HepG2 (cell line): ENCODE measurements around the gene PSD4. TPM values are rescaled to one million over a fixed set of nuclear protein-coding genes. Genes with fewer than 3 reads are reported as not detected.

ENCODE experiments used
- HNF4G ChIP-seq, 2 experiments: sonication (generic) in 1 of 2; formaldehyde crosslinking in 1 of 2; IDR thresholded peaks; 2 replicates each; pipeline versions ENCODE4 v1.4.0 to v1.6.1; 2011 to 2020; ENCODE audit warnings: borderline replicate concordance in 2 of 2, low read depth in 2 of 2, mild to moderate bottlenecking in 2 of 2, low read length in 1 of 2, missing genetic modification reagents in 1 of 2, moderate library complexity in 1 of 2
- JUN ChIP-seq: sonication (generic); formaldehyde crosslinking; IDR thresholded peaks from 2 replicates; pipeline ENCODE4 v1.4.0; 2020; ENCODE audit warnings: mild to moderate bottlenecking, missing genetic modification reagents
- KDM5A ChIP-seq: fragments of 200-600 bp; sonication (generic); IDR thresholded peaks from 2 replicates; pipeline ENCODE4 v1.7.0; 2018; ENCODE audit warnings: antibody characterized with exemption, mild to moderate bottlenecking, low read length, borderline replicate concordance
- MXD4 ChIP-seq: IDR thresholded peaks from 2 replicates; pipeline ENCODE4 v1.6.1; 2016; ENCODE audit warnings: mild to moderate bottlenecking, missing biosample characterization, missing genetic modification reagents
- NRL ChIP-seq: sonication (generic); formaldehyde crosslinking; IDR thresholded peaks from 2 replicates; pipeline ENCODE4 v1.5.0; 2020; ENCODE audit warnings: missing genetic modification reagents, mild to moderate bottlenecking, moderate library complexity, borderline replicate concordance
- PHF5A ChIP-seq: IDR thresholded peaks from one replicate; pipeline ENCODE4 v1.6.1; 2018; ENCODE audit warnings: low read depth, missing genetic modification reagents; ENCODE audit not compliant: unreplicated experiment
- RNF219 ChIP-seq: sonication (generic); formaldehyde crosslinking; IDR thresholded peaks from 2 replicates; pipeline ENCODE4 v1.5.0; 2020; ENCODE audit warnings: mild to moderate bottlenecking, missing genetic modification reagents
- SMAD3 ChIP-seq: sonication (generic); formaldehyde crosslinking; IDR thresholded peaks from 2 replicates; pipeline ENCODE4 v1.4.0; 2020; ENCODE audit warnings: missing genetic modification reagents
- SOX6 ChIP-seq, 2 experiments: fragments of 450-650 bp in 1 of 2; sonication (generic) in 1 of 2; formaldehyde crosslinking in 1 of 2; IDR thresholded peaks; 2 replicates each; pipeline versions ENCODE4 v1.4.0 to v1.6.1; 2017 to 2020; ENCODE audit warnings: antibody characterized with exemption in 1 of 2, mild to moderate bottlenecking in 1 of 2, missing genetic modification reagents in 1 of 2
- ZNF121 ChIP-seq: sonication (generic); formaldehyde crosslinking; IDR thresholded peaks from 2 replicates; pipeline ENCODE4 v1.5.0; 2020; ENCODE audit warnings: mild to moderate bottlenecking, missing genetic modification reagents
- ZNF362 ChIP-seq: sonication (generic); formaldehyde crosslinking; IDR thresholded peaks from 2 replicates; pipeline ENCODE4 v1.4.0; 2020; ENCODE audit warnings: missing genetic modification reagents, mild to moderate bottlenecking, borderline replicate concordance
- ZNF614 ChIP-seq: IDR thresholded peaks from 2 replicates; pipeline ENCODE4 v1.6.1; 2018; ENCODE audit warnings: missing biosample characterization, missing genetic modification reagents, inconsistent platforms, borderline replicate concordance
- ZNF772 ChIP-seq: sonication (generic); formaldehyde crosslinking; IDR thresholded peaks from 2 replicates; pipeline ENCODE4 v1.5.0; 2020; ENCODE audit warnings: mild to moderate bottlenecking, missing genetic modification reagents
- ZNF792 ChIP-seq: IDR thresholded peaks from 2 replicates; pipeline ENCODE4 v1.6.1; 2016
- polyA plus RNA-seq, 8 experiments: library from polyadenylated mRNA; depleted of rRNA in 3 of 8; stranded (reverse) in 7 of 8; unstranded in 1 of 8; fragments of >200 nt; fragmentation: Illumina TruSeq in 4 of 8; extraction: Trizol in 4 of 8; gene quantifications; 2 replicates each; pipeline versions ENCODE4 v1.2.1 to v1.2.3, GENCODE V29; 2011 to 2016; ENCODE audit warnings: low read depth in 4 of 8, missing spikeins in 1 of 8, mixed read lengths in 1 of 8; ENCODE audit not compliant: insufficient read depth in 1 of 8
- total RNA-seq, 5 experiments: library from RNA; depleted of rRNA; stranded (reverse); fragments of >200 nt; fragmentation: Illumina TruSeq; extraction: Trizol; gene quantifications; 2 replicates each; pipeline ENCODE4 v1.2.3, GENCODE V29; 2016; ENCODE audit warnings: low read depth in 1 of 5
- TF ChIP-seq, protein P1 (sequence below): sonication (generic); formaldehyde crosslinking; IDR thresholded peaks from 2 replicates; pipeline ENCODE4 v1.5.0; 2020; ENCODE audit warnings: missing genetic modification reagents
- TF ChIP-seq, protein P2 (sequence below): sonication (generic); formaldehyde crosslinking; IDR thresholded peaks from 2 replicates; pipeline ENCODE4 v1.5.0; 2020; ENCODE audit warnings: mild to moderate bottlenecking, missing genetic modification reagents, moderate library complexity
- TF ChIP-seq, protein P3 (sequence below): fragments of 450-650 bp; IDR thresholded peaks from 2 replicates; pipeline ENCODE4 v1.6.1; 2016
- TF ChIP-seq, protein P4 (sequence below), 2 experiments: fragments of 450-650 bp in 1 of 2; sonication (generic) in 1 of 2; formaldehyde crosslinking; IDR thresholded peaks; 2 replicates each; pipeline versions ENCODE4 v1.5.0 to v1.8.0; 2020 to 2022; ENCODE audit warnings: mild to moderate bottlenecking in 1 of 2, missing genetic modification reagents in 1 of 2

The PSD4 gene
- total and polyA plus RNA-seq, 2 of the 13 experiments (the other 11 are each of a cell fraction or from before 2014, with no cell fraction given), result 5.8 to 9.4 TPM

- TF ChIP-seq SOX6 (IDR thresholded peaks at IDR 0.05), result no peak
- TF ChIP-seq SOX6 (CRISPR knock-in tag; IDR thresholded peaks at IDR 0.05), result peak; percentile 99
- TF ChIP-seq, protein P1, sequence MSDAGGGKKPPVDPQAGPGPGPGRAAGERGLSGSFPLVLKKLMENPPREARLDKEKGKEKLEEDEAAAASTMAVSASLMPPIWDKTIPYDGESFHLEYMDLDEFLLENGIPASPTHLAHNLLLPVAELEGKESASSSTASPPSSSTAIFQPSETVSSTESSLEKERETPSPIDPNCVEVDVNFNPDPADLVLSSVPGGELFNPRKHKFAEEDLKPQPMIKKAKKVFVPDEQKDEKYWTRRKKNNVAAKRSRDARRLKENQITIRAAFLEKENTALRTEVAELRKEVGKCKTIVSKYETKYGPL, result peak; percentile 62; the same call in 1 of the 2 replicates
- TF ChIP-seq SMAD3 (CRISPR knock-in tag), result peak; percentile 99
- TF ChIP-seq PHF5A (CRISPR knock-in tag), result peak; percentile 67
- TF ChIP-seq ZNF614 (CRISPR knock-in tag), result peak; percentile 95; the same call in 1 of the 2 replicates
- 0 out of 2 replicates have a peak, but pooled peaks have one; percentile 83 for TF ChIP-seq JUN (CRISPR knock-in tag)
- TF ChIP-seq ZNF792, result peak; percentile 93
- no peak; the same call in 1 of the 2 replicates for TF ChIP-seq KDM5A
- TF ChIP-seq, protein P2, sequence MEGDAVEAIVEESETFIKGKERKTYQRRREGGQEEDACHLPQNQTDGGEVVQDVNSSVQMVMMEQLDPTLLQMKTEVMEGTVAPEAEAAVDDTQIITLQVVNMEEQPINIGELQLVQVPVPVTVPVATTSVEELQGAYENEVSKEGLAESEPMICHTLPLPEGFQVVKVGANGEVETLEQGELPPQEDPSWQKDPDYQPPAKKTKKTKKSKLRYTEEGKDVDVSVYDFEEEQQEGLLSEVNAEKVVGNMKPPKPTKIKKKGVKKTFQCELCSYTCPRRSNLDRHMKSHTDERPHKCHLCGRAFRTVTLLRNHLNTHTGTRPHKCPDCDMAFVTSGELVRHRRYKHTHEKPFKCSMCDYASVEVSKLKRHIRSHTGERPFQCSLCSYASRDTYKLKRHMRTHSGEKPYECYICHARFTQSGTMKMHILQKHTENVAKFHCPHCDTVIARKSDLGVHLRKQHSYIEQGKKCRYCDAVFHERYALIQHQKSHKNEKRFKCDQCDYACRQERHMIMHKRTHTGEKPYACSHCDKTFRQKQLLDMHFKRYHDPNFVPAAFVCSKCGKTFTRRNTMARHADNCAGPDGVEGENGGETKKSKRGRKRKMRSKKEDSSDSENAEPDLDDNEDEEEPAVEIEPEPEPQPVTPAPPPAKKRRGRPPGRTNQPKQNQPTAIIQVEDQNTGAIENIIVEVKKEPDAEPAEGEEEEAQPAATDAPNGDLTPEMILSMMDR, result 0 out of 2 replicates have a peak, but pooled peaks have one; percentile 13
- peak; percentile 51; the same call in 1 of the 2 replicates for TF ChIP-seq ZNF121
- peak; percentile 63; the same call in 1 of the 2 replicates for TF ChIP-seq ZNF362 (CRISPR knock-in tag)
- peak; percentile 84; the same call in 1 of the 2 replicates for TF ChIP-seq RNF219
- TF ChIP-seq, protein P3, sequence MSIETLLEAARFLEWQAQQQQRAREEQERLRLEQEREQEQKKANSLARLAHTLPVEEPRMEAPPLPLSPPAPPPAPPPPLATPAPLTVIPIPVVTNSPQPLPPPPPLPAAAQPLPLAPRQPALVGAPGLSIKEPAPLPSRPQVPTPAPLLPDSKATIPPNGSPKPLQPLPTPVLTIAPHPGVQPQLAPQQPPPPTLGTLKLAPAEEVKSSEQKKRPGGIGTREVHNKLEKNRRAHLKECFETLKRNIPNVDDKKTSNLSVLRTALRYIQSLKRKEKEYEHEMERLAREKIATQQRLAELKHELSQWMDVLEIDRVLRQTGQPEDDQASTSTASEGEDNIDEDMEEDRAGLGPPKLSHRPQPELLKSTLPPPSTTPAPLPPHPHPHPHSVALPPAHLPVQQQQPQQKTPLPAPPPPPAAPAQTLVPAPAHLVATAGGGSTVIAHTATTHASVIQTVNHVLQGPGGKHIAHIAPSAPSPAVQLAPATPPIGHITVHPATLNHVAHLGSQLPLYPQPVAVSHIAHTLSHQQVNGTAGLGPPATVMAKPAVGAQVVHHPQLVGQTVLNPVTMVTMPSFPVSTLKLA, result peak; percentile 73
- TF ChIP-seq, protein P4, sequence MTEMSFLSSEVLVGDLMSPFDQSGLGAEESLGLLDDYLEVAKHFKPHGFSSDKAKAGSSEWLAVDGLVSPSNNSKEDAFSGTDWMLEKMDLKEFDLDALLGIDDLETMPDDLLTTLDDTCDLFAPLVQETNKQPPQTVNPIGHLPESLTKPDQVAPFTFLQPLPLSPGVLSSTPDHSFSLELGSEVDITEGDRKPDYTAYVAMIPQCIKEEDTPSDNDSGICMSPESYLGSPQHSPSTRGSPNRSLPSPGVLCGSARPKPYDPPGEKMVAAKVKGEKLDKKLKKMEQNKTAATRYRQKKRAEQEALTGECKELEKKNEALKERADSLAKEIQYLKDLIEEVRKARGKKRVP (CRISPR knock-in tag; IDR thresholded peaks at IDR 0.05), result peak in 1 of 2 experiments; percentile 92; a peak in 2 of 4 replicates
- TF ChIP-seq HNF4G (IDR thresholded peaks at IDR 0.05; ENCODE audit: borderline replicate concordance, low read depth, low read length), result peak; percentile 95
- peak; percentile 95 for TF ChIP-seq HNF4G (CRISPR knock-in tag; IDR thresholded peaks at IDR 0.05; ENCODE audit: borderline replicate concordance, low read depth)
- TF ChIP-seq MXD4 (CRISPR knock-in tag), result peak; percentile 47; the same call in 1 of the 2 replicates
- no peak for TF ChIP-seq NRL (CRISPR knock-in tag)
- TF ChIP-seq ZNF772 (CRISPR knock-in tag), result peak; percentile 84; the same call in 1 of the 2 replicates
Measured at GRCh38 chr2:113126845-113127645, 46.7 kb upstream of the PSD4 start, which contains the start of gene IL1RN (continued).
